ENCODE measurements around the gene ZSCAN22.
"Not testable (repeated sequence)": the region's sequence is repeated elsewhere in the genome, so short reads cannot be mapped to it uniquely, and the experiment has no call there.

Gene ZSCAN22

DNA sequence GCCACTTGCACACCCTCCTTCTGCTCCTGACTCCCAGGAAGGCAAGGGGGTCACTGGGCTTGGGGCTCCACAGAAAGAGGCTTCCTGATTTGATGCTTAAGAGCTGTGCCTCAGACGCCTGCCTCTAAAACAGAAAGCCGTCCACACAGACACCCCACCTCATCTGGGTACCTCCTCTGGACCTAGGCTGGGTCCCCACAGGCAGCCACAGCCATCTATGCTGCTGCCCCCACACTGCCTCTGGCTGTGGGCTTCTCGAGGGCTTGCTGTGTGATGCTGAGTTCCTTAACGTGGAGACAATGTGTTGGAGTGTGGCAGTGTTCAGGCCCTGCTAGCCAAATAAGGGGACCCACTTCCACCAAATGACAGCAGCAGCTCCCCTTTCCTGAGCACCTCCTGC is 8.5 kb upstream of the ZSCAN22 start:
- DNase-seq (ENCODE audit: low read depth in 2 of 2) = no peak

DNA sequence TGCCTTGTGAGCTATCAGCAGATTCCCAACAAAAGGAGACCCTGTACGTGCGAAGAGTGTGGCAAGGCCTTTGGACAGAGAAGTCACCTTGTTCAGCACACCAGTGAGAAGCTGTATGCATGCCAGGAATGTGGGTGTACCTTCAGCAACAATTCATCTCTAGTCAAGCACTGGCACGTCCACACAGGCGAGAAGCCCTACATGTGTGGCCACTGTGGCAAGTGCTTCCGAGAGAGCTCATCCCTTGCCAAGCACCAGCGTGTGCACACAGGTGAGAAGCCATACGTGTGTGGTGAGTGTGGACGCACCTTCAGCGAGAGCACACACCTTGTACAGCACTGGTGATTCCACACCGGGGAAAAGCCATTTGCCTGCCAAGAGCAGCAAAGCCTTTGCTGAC is 7.6 kb upstream of the ZSCAN22 start:
- no peak for DNase-seq (ENCODE audit: low read depth in 2 of 2)

DNA sequence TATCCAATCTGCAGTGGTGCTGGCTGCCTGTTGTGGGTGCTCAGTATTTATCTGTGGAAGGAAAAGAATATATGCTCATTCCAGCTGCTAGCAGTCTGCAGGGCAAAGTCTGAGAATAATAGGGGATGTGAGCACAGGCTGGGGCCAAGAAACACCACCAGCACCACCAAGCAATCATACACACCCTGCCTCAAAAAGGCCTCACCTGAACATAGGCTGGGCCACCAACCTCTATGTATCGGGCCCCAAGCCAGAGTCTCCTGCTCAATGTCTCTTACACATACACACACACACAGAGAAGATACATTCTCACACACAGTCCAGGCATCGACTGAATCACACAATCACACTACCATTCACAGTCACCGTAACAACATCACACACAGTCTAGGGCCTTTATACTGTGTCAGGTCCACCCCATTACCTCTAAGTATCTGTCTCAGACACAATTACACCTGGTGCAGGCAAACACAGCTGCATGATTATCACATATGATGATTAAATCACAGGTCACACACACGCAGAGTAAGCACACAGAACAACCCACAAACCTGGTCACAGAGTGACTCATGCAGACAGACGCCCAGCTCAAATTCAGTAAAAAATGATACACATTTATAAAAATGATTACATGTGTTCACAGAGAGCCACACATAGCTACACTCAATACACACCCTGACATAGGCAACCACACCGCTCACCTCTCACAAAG is 1.3 kb upstream of the ZSCAN22 start:
- DNase-seq (ENCODE audit: low read depth in 2 of 2) = no peak

DNA sequence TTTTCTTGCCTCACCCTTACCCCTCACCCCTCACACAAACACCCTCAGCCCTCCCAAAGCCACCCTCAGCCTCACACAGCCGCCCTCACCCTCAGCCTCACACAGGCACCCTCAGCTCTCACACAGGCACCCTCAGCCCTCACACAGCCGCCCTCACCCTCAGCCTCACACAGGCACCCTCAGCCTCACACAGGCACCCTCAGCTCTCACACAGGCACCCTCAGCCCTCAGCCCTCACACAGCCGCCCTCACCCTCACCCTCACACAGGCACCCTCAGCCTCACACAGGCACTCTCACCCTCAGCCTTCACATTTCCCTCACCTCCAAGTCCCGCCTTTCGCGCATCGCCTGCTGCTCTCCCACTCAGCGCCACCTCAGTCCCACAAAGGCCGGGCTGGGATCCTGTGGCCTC is 287 bp upstream of the ZSCAN22 start:
- no peak for DNase-seq (ENCODE audit: low read depth in 2 of 2)

DNA sequence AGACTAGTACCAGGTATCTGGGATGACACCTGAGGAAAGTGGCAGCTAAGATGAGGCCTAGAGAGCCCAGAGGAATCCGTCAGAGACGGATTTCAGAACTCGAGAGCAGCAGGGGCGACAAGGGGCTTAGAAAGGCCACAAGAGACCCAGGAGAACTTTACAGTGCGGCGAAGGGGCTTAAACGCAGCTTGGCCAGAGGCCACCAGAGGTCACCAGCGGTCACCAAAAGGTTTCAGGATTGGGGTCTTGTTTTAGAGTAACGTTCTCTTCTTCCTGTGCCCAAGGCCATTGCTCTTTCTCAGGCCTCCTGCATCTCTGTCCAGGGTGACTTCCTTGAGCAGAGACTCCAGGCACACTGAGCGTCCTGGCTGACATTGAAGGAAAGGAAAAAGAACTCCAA is 2.2 kb downstream of the ZSCAN22 start:
- DNase-seq (ENCODE audit: low read depth in 2 of 2) = no peak

DNA sequence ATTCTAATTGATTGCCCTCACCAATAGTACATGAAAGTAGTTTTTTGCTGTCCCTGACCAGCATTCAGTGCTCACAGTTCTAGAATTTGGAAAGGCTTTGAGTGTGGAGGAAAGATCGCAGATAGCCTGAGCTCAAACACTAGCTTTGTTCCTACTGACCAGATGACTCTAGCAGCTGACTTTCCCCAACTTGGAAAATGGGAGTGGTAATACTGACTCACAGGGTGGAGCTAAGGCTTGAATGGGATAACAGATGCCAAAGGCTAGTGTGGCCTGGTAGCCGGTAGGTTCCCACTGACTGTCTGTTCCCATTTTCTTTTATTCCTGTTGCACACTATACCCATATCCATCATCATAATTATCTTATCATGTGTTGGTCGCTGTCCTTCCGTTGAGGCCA is 3.7 kb downstream of the ZSCAN22 start:
- no peak for DNase-seq (ENCODE audit: low read depth in 2 of 2)

DNA sequence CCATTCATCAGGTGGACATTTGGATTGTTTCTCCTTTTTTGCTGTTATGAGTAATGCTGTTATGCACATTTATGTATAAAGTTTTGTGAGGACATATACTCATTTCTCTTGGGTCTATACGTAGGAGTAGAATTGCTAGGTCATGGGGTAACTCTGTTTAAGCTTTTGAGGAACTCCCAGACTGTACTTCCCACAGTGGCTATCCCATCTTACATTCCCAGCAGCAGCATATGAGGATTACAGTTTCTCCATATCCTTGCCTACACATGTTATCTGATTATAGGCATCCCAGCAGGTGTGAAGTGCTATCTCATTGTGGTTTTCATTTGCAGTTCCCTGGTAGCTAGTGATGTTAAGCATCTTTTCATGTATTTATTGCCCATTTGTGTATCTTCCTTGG is 5.9 kb downstream of the ZSCAN22 start:
- no peak for DNase-seq (ENCODE audit: low read depth in 2 of 2)

DNA sequence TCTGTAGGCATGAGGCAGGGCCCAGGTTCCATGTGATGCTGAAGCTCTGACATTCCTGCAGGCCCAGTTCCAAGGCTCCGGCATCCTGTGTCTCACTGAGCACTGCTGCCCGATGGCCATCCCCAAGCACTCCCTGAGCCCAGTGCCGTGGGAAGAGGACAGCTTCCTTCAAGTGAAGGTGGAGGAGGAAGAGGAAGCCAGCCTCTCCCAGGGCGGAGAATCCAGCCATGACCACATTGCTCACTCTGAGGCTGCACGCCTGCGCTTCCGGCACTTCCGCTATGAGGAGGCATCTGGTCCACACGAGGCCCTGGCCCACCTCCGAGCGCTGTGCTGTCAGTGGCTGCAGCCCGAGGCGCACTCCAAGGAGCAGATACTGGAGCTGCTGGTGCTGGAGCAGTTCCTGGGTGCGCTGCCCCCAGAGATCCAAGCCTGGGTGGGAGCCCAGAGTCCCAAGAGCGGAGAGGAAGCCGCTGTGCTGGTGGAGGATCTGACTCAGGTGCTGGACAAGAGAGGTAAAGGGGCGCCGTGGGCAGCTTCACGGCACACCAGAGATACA is 8.0 kb downstream of the ZSCAN22 start:
- DNase-seq (ENCODE audit: low read depth in 2 of 2) = no peak

DNA sequence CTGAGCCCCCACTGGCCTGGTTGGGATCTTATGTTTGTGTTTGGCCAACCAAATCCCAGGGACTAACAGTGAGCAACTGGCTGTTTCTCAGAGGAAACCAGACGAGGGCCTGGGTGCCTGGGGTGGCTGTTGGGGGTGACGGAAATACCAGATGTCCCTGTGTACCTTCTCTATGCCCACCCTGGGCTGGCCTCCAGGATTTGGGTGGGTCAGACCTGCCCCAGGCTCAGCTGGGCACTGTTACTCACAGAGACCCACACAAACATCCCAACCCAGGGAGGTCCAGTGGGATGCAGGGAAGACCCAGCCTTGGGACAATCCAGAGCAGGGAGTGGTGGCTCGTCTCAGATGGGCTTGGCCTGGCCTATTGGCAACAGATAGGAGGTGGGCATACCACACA is 8.8 kb downstream of the ZSCAN22 start:
- DNase-seq (ENCODE audit: low read depth in 2 of 2) = no peak

DNA sequence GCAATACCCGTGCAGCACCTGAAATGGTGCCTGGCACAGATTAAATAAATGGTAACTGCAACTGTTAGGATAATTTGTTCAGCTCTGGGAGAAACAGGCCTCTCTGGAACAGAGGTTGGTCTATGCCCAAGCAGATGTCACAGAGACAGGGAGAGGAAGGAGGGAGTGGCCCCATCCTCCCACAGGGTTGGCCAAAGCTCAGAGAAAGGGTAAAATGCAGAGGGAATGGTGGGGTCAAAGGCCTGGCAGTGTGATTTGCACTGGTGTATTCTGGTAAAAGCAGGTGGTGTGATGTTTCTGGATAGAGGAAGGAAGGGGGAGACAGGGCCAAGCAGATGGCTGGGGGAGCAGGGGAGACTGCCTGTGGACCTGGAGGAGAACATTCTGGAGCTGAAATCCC is 9.4 kb downstream of the ZSCAN22 start:
- DNase-seq (ENCODE audit: low read depth in 2 of 2) = no peak

DNA sequence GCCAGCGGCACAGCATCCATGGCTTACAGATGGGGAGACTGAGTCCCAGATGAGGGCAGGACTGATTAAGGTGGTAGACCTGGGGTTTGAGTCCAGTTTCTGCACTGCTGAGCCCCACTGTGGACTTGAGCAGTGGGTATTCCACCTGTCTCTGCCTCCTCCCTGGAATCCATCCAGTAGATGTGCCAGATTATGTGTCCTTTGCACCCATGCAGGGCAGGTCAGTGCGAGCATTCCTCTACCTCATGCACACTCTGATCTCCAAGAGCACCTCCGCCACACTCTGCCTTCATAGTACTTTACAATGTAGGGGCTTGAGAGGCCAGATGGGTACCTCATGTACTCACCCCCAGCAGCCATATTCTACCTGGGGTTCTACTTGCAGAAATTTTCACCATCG is 10.0 kb downstream of the ZSCAN22 start:
- no peak for DNase-seq (ENCODE audit: low read depth in 2 of 2)

DNA sequence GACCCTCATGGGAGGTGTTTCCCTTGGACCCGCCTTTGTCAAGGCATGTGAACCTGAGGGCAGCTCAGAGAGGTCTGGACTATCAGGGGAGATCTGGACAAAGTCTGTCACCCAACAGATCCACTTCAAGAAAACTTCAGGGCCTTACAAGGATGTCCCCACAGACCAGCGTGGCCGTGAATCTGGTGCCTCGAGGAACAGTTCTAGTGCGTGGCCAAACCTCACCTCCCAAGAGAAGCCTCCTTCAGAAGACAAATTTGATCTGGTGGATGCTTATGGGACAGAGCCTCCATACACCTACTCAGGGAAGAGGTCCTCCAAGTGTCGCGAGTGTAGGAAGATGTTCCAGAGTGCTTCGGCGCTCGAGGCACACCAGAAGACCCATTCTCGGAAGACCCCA is 11.5 kb downstream of the ZSCAN22 start:
- no peak for DNase-seq (ENCODE audit: low read depth in 2 of 2)

DNA sequence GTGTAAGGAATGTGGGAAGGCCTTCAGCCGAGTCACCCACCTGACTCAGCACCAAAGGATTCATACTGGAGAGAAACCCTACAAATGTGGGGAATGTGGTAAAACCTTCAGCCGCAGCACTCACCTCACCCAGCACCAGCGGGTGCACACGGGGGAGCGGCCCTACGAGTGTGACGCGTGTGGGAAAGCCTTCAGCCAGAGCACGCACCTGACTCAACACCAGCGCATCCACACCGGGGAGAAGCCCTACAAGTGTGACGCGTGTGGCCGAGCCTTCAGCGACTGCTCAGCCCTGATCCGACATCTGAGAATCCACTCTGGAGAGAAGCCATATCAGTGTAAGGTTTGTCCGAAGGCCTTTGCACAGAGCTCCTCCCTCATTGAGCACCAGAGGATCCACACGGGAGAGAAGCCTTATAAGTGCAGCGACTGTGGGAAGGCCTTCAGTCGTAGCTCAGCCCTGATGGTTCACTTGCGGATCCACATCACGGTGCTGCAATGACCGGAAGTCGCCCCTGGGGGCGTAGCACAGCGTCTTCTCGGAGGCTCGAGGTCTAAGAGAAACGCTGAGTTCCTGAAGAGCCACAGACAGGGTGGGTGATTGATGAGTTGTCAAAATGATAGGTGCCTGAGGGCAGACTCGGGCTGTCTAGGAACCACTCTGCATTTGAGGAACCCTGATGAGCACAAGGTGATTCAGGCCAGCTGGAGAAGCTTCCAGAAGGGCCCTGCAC is 12.2 kb downstream of the ZSCAN22 start:
- DNase-seq (ENCODE audit: low read depth in 2 of 2) = no peak

DNA sequence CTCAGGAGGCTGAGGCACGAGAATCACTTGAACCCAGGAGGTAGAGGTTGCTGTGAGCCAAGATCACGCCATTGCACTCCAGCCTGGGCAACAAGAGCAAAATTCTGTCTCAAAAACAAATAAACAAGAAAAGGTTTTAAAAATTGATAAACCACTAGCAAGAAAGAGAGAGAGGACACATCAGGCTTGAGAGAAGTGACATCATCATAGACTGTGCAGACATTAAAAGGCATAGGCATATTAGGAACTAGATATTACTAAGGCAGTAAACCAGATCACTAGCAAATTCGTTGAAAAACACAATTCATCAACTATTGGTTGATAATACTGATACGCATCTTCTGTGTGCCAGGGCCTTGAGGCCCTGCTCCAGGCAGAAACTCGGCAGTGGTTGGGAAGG is 18.8 kb downstream of the ZSCAN22 start:
- no peak for DNase-seq (ENCODE audit: low read depth in 2 of 2)

DNA sequence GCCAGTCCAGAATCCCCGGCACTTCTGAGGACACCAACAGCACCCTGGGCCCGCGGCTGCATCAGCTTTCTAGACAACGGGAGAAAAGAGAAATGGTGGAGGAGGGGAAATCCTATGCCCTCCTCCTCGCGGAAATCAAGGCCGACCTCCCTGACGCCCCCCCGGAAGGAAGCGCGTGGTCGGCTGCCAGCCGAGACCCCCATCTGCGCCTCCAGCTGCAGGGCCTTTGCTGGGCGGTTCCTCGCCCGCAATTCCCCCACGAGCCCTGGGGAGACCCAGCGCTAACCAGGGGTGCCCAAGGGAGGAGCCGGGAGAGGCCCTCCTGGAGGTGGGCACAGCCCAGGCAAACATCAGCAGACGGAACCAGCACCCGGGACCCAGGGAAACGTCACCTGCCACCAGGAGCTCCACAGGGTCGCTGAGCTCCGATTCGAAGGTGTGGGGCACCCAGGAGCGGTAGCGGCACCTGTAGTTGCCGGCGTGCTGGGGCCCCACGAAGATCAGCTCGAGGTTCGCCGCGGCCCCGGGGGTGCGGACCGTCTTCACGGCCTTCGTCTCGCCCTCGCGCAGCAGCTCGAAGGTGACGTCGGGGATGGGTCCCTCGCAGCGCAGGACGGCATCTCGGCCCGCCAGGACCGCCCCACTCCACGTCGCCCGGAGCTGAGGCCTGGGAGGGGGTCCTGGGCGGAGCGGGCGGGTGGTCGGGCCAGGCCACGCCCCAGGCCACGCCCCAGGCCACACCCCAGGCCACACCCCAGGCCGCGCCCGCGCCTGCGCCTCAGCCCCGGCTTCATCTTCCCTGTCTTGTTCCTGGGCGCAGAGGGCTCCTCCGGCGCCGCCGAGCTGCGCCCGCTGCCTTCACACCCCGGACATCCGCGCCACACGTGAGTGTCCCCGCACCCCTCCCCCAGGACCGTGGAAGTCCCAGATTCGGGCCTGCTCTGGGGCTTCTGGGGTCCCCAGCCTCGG is 20.5 kb downstream of the ZSCAN22 start:
- DNase-seq (ENCODE audit: low read depth in 2 of 2) = peak; percentile 38 to 50

DNA sequence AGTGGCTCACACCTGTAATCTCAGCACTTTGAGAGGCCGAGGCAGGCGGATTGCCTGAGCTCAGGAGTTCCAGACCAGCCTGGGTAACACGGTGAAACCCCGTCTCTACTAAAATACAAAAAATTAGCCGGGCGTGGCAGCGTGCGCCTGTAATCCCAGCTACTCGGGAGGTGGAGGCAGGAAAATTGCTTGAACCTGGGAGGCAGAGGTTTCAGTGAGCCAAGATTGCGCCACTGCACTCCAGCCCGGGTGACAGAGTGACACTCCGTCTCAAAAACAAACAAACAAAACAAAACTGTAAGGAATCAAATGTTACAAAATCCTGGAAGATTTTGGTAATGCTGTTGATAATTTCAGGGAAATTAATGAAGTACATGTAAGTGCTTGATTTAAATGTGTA is 21.3 kb downstream of the ZSCAN22 start:
- not testable (repeated sequence) for DNase-seq (ENCODE audit: low read depth in 2 of 2)

DNA sequence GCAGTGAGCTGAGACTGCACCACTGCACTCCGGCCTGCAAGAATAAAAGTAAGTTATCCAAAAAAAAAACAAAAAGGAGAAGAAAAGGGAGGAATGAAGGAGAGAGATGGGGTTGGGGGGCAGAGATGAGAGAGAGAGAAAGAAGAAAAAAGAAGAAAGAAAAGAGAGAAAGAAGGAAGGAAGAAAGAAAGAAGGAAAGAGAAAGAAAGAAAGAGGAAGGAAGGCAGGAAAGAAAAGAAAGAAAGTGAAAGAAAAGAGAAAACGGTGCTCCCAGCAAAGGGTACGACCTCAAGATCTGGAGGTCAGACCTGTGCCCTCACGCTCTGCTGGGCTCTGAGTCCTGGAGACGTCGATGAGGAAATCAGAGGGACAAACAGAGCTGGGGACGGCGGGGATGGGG is 22.8 kb downstream of the ZSCAN22 start:
- no peak for DNase-seq (ENCODE audit: low read depth in 2 of 2)

DNA sequence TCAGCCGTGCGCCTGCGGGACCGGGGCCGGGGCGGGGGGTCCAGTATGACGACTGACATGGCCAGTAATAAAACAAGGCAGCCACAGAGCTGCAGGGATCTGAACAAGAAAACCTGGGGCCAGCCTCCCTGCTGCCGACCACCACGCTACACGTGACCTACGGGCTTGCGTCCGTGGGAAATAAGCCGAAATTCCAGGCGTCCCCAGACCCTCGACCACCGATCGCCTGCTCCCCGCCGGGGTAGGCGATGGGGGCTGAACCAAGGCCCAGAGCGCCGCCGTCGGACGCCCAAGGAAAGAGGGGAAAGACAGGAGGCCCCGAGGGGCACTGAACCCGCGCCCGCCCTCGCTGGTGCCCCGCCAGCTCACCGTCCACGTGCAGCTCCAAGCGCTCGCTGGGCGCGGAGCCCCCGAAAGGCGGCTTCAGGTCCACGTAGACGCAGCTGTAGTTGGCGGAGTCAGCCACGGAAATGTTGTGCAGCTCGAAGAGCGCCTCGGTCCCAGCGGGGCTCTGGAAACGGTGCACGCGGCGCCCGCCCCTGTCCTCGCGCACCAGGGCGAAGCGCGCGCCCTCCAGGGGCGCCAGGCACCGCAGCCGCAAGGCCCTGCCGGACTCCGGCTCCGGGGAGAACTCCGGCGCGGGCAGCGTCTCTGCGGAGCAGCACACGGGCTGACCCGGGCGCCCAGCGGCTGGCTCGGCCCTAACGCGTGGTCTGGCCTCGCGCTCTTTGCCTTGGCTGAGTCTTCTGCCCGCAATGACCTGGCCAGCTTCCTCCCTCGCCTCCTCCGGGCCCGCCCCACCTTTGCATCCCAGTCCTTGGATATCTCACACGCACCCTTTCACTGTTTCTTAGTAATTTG is 23.4 kb downstream of the ZSCAN22 start:
- no peak for DNase-seq (ENCODE audit: low read depth in 2 of 2)

DNA sequence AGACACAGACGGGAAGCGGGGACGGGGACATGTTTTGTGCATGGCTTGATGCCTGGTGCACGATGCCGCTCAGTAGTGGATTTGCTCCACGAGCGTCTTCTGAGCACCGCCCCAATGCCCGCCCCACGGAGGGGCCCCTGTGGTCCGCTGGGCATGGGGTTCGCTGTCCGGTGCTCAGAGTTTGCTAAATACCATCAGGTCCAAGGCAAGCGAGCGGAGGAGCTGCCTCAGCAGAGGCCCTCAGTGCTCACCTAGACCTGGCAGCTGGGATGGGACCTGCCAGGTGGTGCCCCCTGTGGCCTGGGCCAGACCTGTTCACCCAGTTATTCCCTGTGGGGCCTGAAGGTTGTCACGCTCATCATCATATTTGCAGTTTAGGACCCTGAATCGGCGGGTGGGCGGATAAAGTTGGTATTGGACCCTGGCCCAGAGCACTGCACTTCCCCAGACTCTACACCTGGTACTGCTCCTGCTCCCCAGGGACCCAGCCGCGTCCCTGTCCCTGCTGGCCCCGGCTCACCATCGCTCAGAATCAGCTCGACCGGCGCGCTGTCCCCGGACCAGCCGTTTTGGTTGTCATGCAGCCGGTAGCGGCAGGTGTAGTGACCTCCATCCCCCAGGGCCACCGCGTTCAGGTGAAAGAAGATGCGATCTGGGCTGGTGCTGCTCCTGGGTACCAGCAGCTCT is 24.2 kb downstream of the ZSCAN22 start:
- no peak for DNase-seq (ENCODE audit: low read depth in 2 of 2)

DNA sequence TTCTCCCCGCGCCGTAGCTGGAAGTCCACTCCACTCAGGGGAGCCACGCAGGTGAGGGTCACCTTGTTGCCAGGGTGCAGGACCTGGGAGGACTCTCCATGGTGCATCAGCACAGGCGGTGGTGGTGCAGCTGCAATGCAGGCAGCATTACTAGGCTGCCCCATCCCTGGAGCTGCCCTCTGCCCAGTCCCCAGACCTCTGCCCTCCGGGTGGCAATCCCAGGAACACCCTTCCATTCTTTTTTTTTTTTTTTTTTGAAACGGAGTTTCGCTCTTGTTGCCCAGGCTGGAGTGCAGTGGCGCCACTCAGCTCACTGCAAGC is 24.7 kb downstream of the ZSCAN22 start:
- no peak for DNase-seq (ENCODE audit: low read depth in 2 of 2)
